MCF 10A (cell line): ENCODE results near the gene TBX10. TPM values are rescaled to one million over a fixed set of nuclear protein-coding genes. Genes with fewer than 3 reads are reported as not detected.

Source experiments
- BruUV-seq: library from RNA; stranded (reverse); fragments of 400-500 nt; replicated peaks from 2 replicates; lab custom pipeline; 2021; lab: Mats Ljungman, UMichigan
- CTCF ChIA-PET: fragments of 300-600 bp; sonication (Branson Sonifier 250); formaldehyde crosslinking; extraction: SDS; loops from one replicate; lab custom pipeline; 2021; ENCODE audit warnings: antibody characterized with exemption, inconsistent platforms; lab: Yijun Ruan, JAX
- POLR2A ChIA-PET: fragments of 300-600, 350-650 bp; sonication (Branson Sonifier 250); formaldehyde crosslinking; extraction: SDS; loops from one replicate; lab custom pipeline; 2020; ENCODE audit warnings: antibody characterized with exemption, inconsistent platforms; lab: Yijun Ruan, JAX
- DNase-seq: peaks from one replicate; pipeline ENCODE4 v3.0.0-alpha.2; 2018; ENCODE audit not compliant: unreplicated experiment
- H3K27ac Mint-ChIP-seq: one replicate; pipeline ENCODE4 v1.8.0; 2022; ENCODE audit warnings: mild to moderate bottlenecking, low read depth, mixed read lengths; ENCODE audit not compliant: unreplicated experiment
- H3K27me3 Mint-ChIP-seq: one replicate; pipeline ENCODE4 v1.8.0; 2022; ENCODE audit warnings: mixed read lengths; ENCODE audit not compliant: insufficient read depth, unreplicated experiment
- H3K36me3 Mint-ChIP-seq: one replicate; pipeline ENCODE4 v1.8.0; 2022; ENCODE audit warnings: mild to moderate bottlenecking, moderate library complexity, mixed read lengths; ENCODE audit not compliant: insufficient read depth, unreplicated experiment
- H3K4me1 Mint-ChIP-seq: one replicate; pipeline ENCODE4 v1.8.0; 2022; ENCODE audit warnings: mixed read lengths; ENCODE audit not compliant: insufficient read depth, unreplicated experiment
- H3K4me3 Mint-ChIP-seq: one replicate; pipeline ENCODE4 v1.8.0; 2022; ENCODE audit warnings: mild to moderate bottlenecking, moderate library complexity, mixed read lengths; ENCODE audit not compliant: unreplicated experiment
- H3K9me3 Mint-ChIP-seq: one replicate; pipeline ENCODE4 v1.8.0; 2022; ENCODE audit warnings: mixed read lengths; ENCODE audit not compliant: unreplicated experiment
- CTCF ChIP-seq: fragments of 200-600 bp; IDR thresholded peaks from one replicate; pipeline ENCODE4 v1.8.0; 2022; ENCODE audit warnings: antibody characterized with exemption, mild to moderate bottlenecking; ENCODE audit not compliant: unreplicated experiment
- intact Hi-C: fragments of 100-400 bp; cut with micrococcal nuclease; formaldehyde crosslinking; loops from 2 replicates; pipeline ENCODE4 v1.14.1; 2022
- total RNA-seq: library from RNA; stranded (reverse); gene quantifications from 2 replicates; pipeline ENCODE4 v1.2.3, GENCODE V29; 2022

The TBX10 gene
- total RNA-seq, 1 experiment from 2014 or later, result not detected

GRCh38 chr11:67648140-67648795 is 8.7 kb upstream of the TBX10 start:
- Mint-ChIP-seq H3K27ac (no peak overlapping the region), H3K4me3 (no peak overlapping the region), H3K4me1 (no peaks in the 10 kb centered on the region), H3K9me3 (no peaks in the 10 kb centered on the region), H3K27me3 (no peaks in the 10 kb centered on the region), H3K36me3 (no peaks in the 10 kb centered on the region)
- TF ChIP-seq CTCF, result no peak
- ChIA-PET CTCF (interaction anchor here (0.6 to 1.5 kb wide), 6 partner anchors 10 to 1619 kb away, joined by 3 to 7 read pairs (median 4); partner anchors contain the start of gene NUDT8), POLR2A (interaction anchor here (0.6 kb wide), 1 partner anchor 10 kb away, joined by 3 read pairs; no protein-coding TSS in a partner anchor)
- BruUV-seq, result no TSS peak
- intact Hi-C loops, result no loop called here
- DNase-seq, result no peak

GRCh38 chr11:67647471-67647870 is 7.9 kb upstream of the TBX10 start:
- H3K27ac Mint-ChIP-seq, result no peak overlapping the region
- no TSS peak for BruUV-seq
- ChIA-PET CTCF (interaction anchor here (0.7 to 2.9 kb wide), 2 partner anchors 9 to 1619 kb away, joined by 4 to 14 read pairs; no protein-coding TSS in a partner anchor), POLR2A (no interaction called here)
- intact Hi-C loops, result no loop called here
- no peak for TF ChIP-seq CTCF
- H3K27me3 Mint-ChIP-seq, result no peaks in the 10 kb centered on the region
- DNase-seq, result no peak
- H3K4me3 Mint-ChIP-seq, result no peak overlapping the region
- H3K36me3 Mint-ChIP-seq, result no peaks in the 10 kb centered on the region
- H3K9me3 Mint-ChIP-seq, result no peaks in the 10 kb centered on the region
- no peaks in the 10 kb centered on the region for H3K4me1 Mint-ChIP-seq

- no peak overlapping the region for H3K4me3 Mint-ChIP-seq
These were observed 7.2 kb upstream of the TBX10 start for GRCh38 chr11:67646535-67647336.

More at GRCh38 chr11:67646535-67647336, 7.2 kb upstream of the TBX10 start:
- H3K27me3 Mint-ChIP-seq, result no peaks in the 10 kb centered on the region
- DNase-seq, result no peak
- POLR2A ChIA-PET, result no interaction called here
- H3K9me3 Mint-ChIP-seq, result no peaks in the 10 kb centered on the region
- BruUV-seq, result no TSS peak
- no peak for TF ChIP-seq CTCF
- H3K36me3 Mint-ChIP-seq, result no peaks in the 10 kb centered on the region
- H3K27ac Mint-ChIP-seq, result no peak overlapping the region
- intact Hi-C loops, result no loop called here
- CTCF ChIA-PET, result interaction anchor here (1.2 to 2.9 kb wide), 3 partner anchors 10 to 18 kb away, joined by 6 to 14 read pairs (median 7); no protein-coding TSS in a partner anchor
- no peaks in the 10 kb centered on the region for H3K4me1 Mint-ChIP-seq
